G401 (cell line): Measurements from ENCODE around the gene SLC32A1. TPM values are rescaled to one million over a fixed set of nuclear protein-coding genes. Genes with fewer than 3 reads are reported as not detected.

ENCODE experiments used
- DNase-seq: peaks from one replicate; pipeline ENCODE4 v3.0.0-alpha.2; 2015; ENCODE audit warnings: low spot score
- in situ Hi-C: cut with HindIII; loops from 2 replicates; pipeline ENCODE4 v1.10.0; 2016; ENCODE audit warnings: low sequenced_read_pairs, mixed read lengths
- total RNA-seq: library from RNA; depleted of rRNA; stranded (reverse); fragments of >200 nt; shearing (Covaris generic); gene quantifications from 2 replicates; pipeline ENCODE4 v1.2.3, GENCODE V29; 2014

Gene SLC32A1
- total RNA-seq, 1 experiment from 2014 or later = not detected

- in situ Hi-C loops = no loop called here
- DNase-seq = no peak
Measured at GRCh38 chr20:38723017-38723847, 1.1 kb upstream of the SLC32A1 start.

DNA sequence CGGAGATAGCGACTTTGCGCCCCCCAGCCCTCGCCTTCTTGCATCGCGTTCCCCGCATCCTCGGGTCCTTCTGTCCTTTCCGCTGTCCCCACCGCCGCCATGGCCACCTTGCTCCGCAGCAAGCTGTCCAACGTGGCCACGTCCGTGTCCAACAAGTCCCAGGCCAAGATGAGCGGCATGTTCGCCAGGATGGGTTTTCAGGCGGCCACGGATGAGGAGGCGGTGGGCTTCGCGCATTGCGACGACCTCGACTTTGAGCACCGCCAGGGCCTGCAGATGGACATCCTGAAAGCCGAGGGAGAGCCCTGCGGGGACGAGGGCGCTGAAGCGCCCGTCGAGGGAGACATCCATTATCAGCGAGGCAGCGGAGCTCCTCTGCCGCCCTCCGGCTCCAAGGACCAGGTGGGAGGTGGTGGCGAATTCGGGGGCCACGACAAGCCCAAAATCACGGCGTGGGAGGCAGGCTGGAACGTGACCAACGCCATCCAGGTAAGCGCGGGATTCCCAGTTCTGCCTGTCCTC is 401 bp downstream of the SLC32A1 start:
- in situ Hi-C loops = no loop called here
- DNase-seq = no peak

DNA sequence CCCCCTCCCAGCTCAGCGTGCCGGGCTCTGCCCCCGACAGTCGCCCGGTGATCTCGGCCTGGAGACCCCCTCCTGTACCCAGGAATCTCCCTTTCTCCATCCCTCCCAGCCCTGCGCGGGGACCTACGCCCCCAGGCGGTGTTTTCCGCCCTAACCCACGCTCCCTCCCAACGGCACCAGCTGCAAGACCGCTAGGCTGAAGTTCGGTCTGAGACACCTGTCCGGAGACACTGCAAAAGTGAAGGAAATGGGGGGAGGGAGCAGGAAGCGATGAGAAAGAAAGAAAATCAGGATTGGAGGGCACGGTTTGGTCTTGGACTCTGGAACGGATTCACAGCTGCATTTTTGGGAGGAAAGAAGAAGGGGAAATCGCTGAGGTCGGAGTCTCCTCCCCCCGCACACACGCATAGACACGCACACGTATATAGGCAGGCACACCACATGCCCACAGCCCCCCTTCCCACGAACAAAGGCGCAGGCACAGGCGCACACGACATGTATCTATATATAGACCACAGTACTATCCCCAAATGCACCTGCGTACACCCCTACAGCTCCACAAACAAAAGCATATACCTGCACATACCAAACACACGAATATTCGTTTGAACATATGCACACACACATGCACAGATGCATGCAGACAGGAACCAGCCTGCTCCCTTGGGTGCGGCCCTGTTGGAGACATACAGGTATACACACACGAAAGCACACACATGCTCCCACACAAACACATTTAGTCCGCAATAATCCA is 1.0 kb downstream of the SLC32A1 start:
- no peak for DNase-seq
- in situ Hi-C loops = no loop called here

DNA sequence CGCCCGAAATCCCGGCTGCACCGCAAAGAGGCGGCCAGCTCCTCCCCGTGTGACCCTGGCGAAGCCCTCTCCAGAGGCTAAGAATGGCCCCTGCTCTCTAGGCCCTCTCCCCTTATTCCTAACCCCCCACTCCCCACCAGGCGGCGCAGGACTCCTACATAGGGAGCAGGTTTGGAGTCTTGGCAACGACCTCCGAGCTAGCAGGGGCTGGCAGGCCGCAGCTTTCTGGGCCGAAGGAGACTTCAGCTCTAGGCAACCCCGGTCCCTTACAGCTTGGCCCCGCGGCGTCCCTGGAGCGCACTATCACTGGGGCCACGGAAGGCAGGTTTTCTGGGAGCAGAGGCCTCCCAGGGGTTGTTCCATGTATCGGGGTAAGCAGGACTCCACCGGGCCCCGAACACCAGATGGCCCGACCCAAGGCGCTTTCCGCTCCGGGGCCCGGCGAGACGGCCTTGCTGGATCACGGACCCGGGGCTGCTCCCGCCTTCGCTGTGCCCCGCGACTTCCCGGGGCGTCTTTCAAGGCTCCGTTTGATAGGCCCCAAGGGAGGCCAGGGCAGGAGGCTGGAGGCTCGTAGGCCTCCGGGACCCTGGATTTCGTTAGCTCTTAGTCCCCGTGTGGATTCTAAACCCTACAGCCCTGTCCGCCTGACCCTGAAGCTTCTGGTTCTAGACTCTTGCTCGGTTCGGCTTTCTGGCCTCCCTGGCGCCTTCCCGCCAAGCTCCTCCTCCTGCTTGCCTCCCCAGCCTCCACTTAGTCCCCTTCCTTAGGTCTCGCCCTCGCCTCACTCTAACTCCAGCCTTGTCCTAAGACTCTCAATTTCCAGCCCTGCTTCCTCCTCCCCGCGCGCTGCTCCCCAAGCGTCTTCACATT is 1.9 kb downstream of the SLC32A1 start:
- in situ Hi-C loops = no loop called here
- peak; percentile 46 for DNase-seq

GRCh38 chr20:38726804-38727606 is 2.7 kb downstream of the SLC32A1 start:
- DNase-seq = peak; percentile 27
- in situ Hi-C loops = no loop called here

DNA sequence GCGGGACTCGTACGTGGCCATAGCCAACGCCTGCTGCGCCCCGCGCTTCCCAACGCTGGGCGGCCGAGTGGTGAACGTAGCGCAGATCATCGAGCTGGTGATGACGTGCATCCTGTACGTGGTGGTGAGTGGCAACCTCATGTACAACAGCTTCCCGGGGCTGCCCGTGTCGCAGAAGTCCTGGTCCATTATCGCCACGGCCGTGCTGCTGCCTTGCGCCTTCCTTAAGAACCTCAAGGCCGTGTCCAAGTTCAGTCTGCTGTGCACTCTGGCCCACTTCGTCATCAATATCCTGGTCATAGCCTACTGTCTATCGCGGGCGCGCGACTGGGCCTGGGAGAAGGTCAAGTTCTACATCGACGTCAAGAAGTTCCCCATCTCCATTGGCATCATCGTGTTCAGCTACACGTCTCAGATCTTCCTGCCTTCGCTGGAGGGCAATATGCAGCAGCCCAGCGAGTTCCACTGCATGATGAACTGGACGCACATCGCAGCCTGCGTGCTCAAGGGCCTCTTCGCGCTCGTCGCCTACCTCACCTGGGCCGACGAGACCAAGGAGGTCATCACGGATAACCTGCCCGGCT is 3.4 kb downstream of the SLC32A1 start:
- no peak for DNase-seq
- in situ Hi-C loops = no loop called here

DNA sequence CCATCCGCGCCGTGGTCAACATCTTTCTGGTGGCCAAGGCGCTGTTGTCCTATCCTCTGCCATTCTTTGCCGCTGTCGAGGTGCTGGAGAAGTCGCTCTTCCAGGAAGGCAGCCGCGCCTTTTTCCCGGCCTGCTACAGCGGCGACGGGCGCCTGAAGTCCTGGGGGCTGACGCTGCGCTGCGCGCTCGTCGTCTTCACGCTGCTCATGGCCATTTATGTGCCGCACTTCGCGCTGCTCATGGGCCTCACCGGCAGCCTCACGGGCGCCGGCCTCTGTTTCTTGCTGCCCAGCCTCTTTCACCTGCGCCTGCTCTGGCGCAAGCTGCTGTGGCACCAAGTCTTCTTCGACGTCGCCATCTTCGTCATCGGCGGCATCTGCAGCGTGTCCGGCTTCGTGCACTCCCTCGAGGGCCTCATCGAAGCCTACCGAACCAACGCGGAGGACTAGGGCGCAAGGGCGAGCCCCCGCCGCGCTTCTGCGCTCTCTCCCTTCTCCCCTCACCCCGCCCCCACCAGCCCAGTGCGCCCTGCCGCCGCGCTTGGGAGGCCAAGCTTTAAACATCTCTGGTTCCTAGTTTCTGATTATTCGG is 4.0 kb downstream of the SLC32A1 start:
- in situ Hi-C loops = no loop called here
- no peak for DNase-seq

DNA sequence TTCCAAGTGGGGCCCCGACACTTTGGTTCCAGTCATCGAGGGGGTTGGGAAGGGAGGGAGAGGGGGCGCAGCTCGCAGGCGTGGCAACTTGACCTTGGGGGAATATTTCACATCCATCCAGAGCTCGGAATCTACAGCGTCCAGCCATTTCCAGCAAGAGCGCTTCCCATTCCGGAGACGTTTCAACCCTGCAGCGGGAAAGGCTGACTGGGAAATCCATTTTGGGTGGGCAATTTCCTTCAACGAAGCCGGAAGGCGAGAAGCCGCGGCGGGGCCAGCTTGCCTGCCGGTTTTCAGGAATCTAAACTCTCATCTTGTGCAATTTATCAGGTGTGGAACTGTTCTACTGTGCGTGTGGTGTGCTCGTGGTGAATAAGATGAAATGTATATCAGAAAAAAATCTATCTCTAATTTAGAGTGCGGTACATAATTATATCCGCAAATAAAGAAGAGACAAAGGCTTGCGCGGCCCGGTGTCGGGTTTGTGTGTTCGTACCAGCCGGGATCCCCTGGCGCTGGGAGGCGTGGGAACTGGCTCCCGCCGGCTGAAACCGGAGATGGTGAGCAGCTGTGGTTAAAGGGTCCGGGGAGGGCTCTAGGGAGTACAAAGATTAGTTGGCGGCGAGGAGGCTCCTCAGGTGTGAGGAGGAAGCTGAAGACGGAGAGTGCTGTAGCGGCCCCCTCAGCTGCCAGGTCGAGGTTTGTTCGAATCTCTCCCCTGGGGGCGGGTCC is 4.8 kb downstream of the SLC32A1 start:
- in situ Hi-C loops = no loop called here
- DNase-seq = no peak

GRCh38 chr20:38729767-38730166 is 5.5 kb downstream of the SLC32A1 start:
- in situ Hi-C loops = no loop called here
- DNase-seq = no peak

DNA sequence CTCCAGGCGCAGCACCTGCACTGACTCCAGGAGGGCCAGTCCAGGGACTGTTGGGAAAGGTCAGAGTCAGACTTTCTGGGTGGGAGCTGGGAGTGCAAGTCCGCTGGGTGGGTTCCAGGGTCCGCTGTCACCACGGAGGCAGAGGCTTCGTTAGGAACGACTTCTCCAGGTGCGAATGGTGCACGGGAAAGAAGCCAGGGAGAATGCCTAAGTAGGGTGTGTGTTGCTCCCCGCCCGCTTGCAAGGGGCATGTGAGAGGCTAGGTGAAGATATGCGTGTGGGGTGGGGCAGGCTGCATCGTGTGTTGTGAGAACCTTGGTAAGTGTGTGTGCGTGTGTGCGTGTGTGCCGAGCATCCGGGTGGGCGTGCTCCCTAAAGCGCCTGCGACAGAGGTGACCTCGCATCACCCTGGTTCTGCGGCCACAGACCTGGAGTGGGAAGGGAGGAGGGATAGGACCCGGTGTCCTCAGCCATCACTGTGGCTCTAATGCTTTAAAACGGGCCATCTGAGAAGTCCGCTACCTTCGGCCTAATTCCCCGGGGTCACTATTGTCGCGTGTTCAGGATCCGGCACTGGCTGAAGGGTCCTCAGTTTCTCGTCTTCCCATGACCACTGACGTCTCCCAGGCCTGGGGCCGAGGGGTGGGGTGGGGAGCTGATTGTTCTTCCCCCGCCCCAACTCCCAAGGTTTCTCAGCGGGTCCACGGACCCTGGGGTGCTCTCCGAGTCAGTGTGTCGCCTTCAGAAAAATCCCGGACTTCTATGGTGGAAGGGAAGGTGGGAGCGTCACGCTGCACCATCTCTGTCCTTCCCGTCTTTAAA is 6.1 kb downstream of the SLC32A1 start:
- no peak for DNase-seq
- in situ Hi-C loops = no loop called here

- in situ Hi-C loops = no loop called here
- peak; percentile 46 for DNase-seq
Measured at GRCh38 chr20:38730989-38731737, 6.9 kb downstream of the SLC32A1 start.

GRCh38 chr20:38731738-38732113 is 7.4 kb downstream of the SLC32A1 start:
- in situ Hi-C loops = no loop called here

GRCh38 chr20:38732981-38733380 is 8.7 kb downstream of the SLC32A1 start:
- in situ Hi-C loops = no loop called here

More at GRCh38 chr20:38731738-38732113, 7.4 kb downstream of the SLC32A1 start:
- no peak for DNase-seq

GRCh38 chr20:38735172-38735571 is 10.9 kb downstream of the SLC32A1 start:
- in situ Hi-C loops = no loop called here
- DNase-seq = no peak

More at GRCh38 chr20:38732981-38733380, 8.7 kb downstream of the SLC32A1 start:
- DNase-seq = no peak

DNA sequence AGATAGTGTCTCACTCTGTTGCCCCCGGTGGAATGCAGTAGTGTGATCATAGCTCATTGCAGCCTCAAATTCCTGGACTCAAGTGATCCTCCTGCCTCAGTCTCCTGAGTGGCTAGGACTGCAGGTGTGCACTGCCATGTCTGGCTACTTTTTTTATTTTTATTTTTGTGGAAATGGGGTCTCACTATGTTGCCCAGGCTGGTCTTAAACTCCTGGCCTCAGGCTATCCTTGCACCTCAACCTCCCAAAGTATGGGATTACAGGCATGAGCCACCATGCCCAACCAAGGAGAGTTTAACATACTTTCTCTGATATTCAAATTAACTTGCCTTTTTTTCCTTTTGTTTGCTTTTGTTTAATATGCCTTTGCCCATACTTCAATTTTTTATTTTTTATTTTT is 13.6 kb downstream of the SLC32A1 start:
- no peak for DNase-seq
- in situ Hi-C loops = no loop called here

DNA sequence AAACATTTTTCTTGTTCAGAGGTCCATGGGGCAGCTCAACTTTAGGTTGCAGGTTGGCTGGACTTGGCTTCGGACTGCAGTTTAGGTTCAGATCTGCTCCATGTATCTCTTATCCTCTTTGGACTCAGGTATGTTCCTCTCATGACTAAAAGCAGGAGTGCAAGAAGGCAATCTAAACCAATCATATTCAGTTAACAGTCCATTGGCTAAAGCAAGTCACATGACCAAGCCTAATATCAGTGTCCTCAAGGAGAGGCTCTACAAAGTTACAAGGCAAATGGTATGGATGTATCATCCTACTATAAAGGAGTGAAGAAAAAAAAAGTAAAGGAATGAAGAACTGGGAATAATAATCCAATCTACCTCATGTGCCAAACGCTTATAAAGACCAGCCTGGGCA is 21.5 kb downstream of the SLC32A1 start:
- in situ Hi-C loops = no loop called here
- DNase-seq = no peak
